Measurements from ENCODE around the gene RPS3. TPM values are rescaled to one million over a fixed set of nuclear protein-coding genes. Genes with fewer than 3 reads are reported as not detected.

Gene RPS3
- total RNA-seq, 4 donors from 2014 or later = 572 to 979 (median 746) TPM

GRCh38 chr11:75449271-75449670 lies 50.0 kb downstream of the RPS3 start:
- intact Hi-C loops (cut with DNase I; ENCODE audit: low total_unique reads) (no loop called here), in situ Hi-C loops (cut with MboI; ENCODE audit: low sequenced_read_pairs in 4 of 4) (loop anchor here (5.0 kb wide), 1 partner anchor 83 kb away; no protein-coding TSS in a partner anchor)
- TF ChIP-seq CTCF (IDR thresholded peaks at IDR 0.05 in 4 of 5, conservative IDR thresholded peaks at IDR 0.05 in 1 of 5) (no peak), POLR2A (IDR thresholded peaks at IDR 0.05) (no peak)

GRCh38 chr11:75449776-75450175 lies 50.5 kb downstream of the RPS3 start:
- DNase-seq (no peak), ATAC-seq (no peak)
- H3K4me1 ChIP-seq = no peaks in the 10 kb centered on the region
- no peak overlapping the region for H3K27ac ChIP-seq
- H3K9me3 ChIP-seq = no peaks in the 10 kb centered on the region
- TF ChIP-seq POLR2A (IDR thresholded peaks at IDR 0.05) (no peak), CTCF (IDR thresholded peaks at IDR 0.05 in 4 of 5, conservative IDR thresholded peaks at IDR 0.05 in 1 of 5) (no peak)
- in situ Hi-C loops (cut with MboI; ENCODE audit: low sequenced_read_pairs in 4 of 4) (loop anchor here (5.0 kb wide), 1 partner anchor 83 kb away; no protein-coding TSS in a partner anchor), intact Hi-C loops (cut with DNase I; ENCODE audit: low total_unique reads) (no loop called here)
- no peak overlapping the region for H3K4me3 ChIP-seq
- no peaks in the 10 kb centered on the region for H3K36me3 ChIP-seq
- H3K27me3 ChIP-seq = no peaks in the 10 kb centered on the region

More at GRCh38 chr11:75449271-75449670, 50.0 kb downstream of the RPS3 start:
- DNase-seq (no peak), ATAC-seq (no peak)
- H3K4me3 ChIP-seq = no peak overlapping the region
- no peaks in the 10 kb centered on the region for H3K4me1 ChIP-seq
- no peaks in the 10 kb centered on the region for H3K9me3 ChIP-seq
- no peaks in the 10 kb centered on the region for H3K36me3 ChIP-seq
- no peaks in the 10 kb centered on the region for H3K27me3 ChIP-seq
- H3K27ac ChIP-seq = no peak overlapping the region

- no peaks in the 10 kb centered on the region for H3K36me3 ChIP-seq
- no peak overlapping the region for H3K4me3 ChIP-seq
- no peak overlapping the region for H3K27ac ChIP-seq
- no peak for DNase-seq
- TF ChIP-seq CTCF (IDR thresholded peaks at IDR 0.05 in 4 of 5, conservative IDR thresholded peaks at IDR 0.05 in 1 of 5) (no peak), POLR2A (IDR thresholded peaks at IDR 0.05) (no peak)
- ATAC-seq = no peak
- H3K9me3 ChIP-seq = no peaks in the 10 kb centered on the region
- H3K27me3 ChIP-seq = no peaks in the 10 kb centered on the region
- H3K4me1 ChIP-seq = no peaks in the 10 kb centered on the region
- in situ Hi-C loops (cut with MboI; ENCODE audit: low sequenced_read_pairs in 4 of 4) (no loop called here), intact Hi-C loops (cut with DNase I; ENCODE audit: low total_unique reads) (no loop called here)
These were observed 50.9 kb downstream of the RPS3 start for GRCh38 chr11:75450236-75450635.

GRCh38 chr11:75450826-75451821 lies 51.8 kb downstream of the RPS3 start:
- Histone ChIP-seq H3K27me3 (no peaks in the 10 kb centered on the region), H3K9me3 (no peaks in the 10 kb centered on the region), H3K4me1 (no peaks in the 10 kb centered on the region), H3K27ac (no peak overlapping the region), H3K36me3 (no peaks in the 10 kb centered on the region), H3K4me3 (no peak overlapping the region)
- DNase-seq (no peak), ATAC-seq (no peak)
- intact Hi-C loops (cut with DNase I; ENCODE audit: low total_unique reads) (no loop called here), in situ Hi-C loops (cut with MboI; ENCODE audit: low sequenced_read_pairs in 4 of 4) (no loop called here)
- TF ChIP-seq POLR2A (IDR thresholded peaks at IDR 0.05) (no peak), CTCF (IDR thresholded peaks at IDR 0.05 in 4 of 5, conservative IDR thresholded peaks at IDR 0.05 in 1 of 5) (peak in 3 of 5 experiments; percentile 32 to 53 (median 47))
